ENCODE data around the gene ECE2. TPM values are rescaled to one million over a fixed set of nuclear protein-coding genes. Genes with fewer than 3 reads are reported as not detected.

Gene ECE2
- total RNA-seq, result not detected

- Mint-ChIP-seq H3K36me3 (ENCODE audit: insufficient read depth in 2 of 2) (peaks cover 0 to 5% of the 10 kb centered on the region in 2 donors), H3K27me3 (ENCODE audit: low read depth) (peaks cover 45% of the 10 kb centered on the region), H3K27ac (no peak within 1 kb of the TSS), H3K4me3 (peak within 1 kb of the TSS; percentile 10 to 58), H3K4me1 (ENCODE audit: low read depth) (peaks cover 4% of the 10 kb centered on the region), H3K9me3 (no peaks in the 10 kb centered on the region)
- no peak for ATAC-seq (replicated peaks in 1 of 2)
- DNase-seq, result no peak
Measured at GRCh38 chr3:184275961-184276910, at the start of gene ECE2. ECE2 (plus strand) TSS chr3:184276022; CDS start chr3:184276154, 132 bp downstream.

- Mint-ChIP-seq H3K4me3 (no peak overlapping the region), H3K27me3 (ENCODE audit: low read depth) (peaks cover 59% of the 10 kb centered on the region), H3K9me3 (no peaks in the 10 kb centered on the region), H3K4me1 (ENCODE audit: low read depth) (peaks cover 5% of the 10 kb centered on the region), H3K36me3 (ENCODE audit: insufficient read depth in 2 of 2) (no peaks in the 10 kb centered on the region), H3K27ac (no peak overlapping the region)
- ATAC-seq (replicated peaks in 1 of 2), result peak; percentile 37 to 55
- DNase-seq, result peak; percentile 63 to 66
Measured at GRCh38 chr3:184227481-184227935, 48.3 kb upstream of the ECE2 start.

GRCh38 chr3:184228376-184229137 is 47.3 kb upstream of the ECE2 start:
- Mint-ChIP-seq H3K4me3 (peak overlapping the region; percentile 82 to 88), H3K27ac (no peak overlapping the region), H3K27me3 (ENCODE audit: low read depth) (peaks cover 60% of the 10 kb centered on the region), H3K4me1 (ENCODE audit: low read depth) (peaks cover 5% of the 10 kb centered on the region), H3K9me3 (no peaks in the 10 kb centered on the region), H3K36me3 (ENCODE audit: insufficient read depth in 2 of 2) (no peaks in the 10 kb centered on the region)
- no peak for DNase-seq
- ATAC-seq (replicated peaks in 1 of 2), result no peak

- Mint-ChIP-seq H3K4me1 (ENCODE audit: low read depth) (peaks cover 5% of the 10 kb centered on the region), H3K4me3 (peak within 1 kb of the TSS; percentile 82 to 88), H3K27ac (no peak within 1 kb of the TSS), H3K27me3 (ENCODE audit: low read depth) (peaks cover 60% of the 10 kb centered on the region), H3K36me3 (ENCODE audit: insufficient read depth in 2 of 2) (no peaks in the 10 kb centered on the region), H3K9me3 (no peaks in the 10 kb centered on the region)
- DNase-seq (peak; percentile 77 to 81), ATAC-seq (replicated peaks in 1 of 2) (peak; percentile 91 to 92)
Measured at GRCh38 chr3:184229394-184230080, 46.3 kb upstream of the ECE2 start, which contains the start of gene VWA5B2. VWA5B2 (plus strand) TSS chr3:184229585; CDS start chr3:184230529, 944 bp downstream.

- Mint-ChIP-seq H3K27me3 (ENCODE audit: low read depth) (peaks cover 56% of the 10 kb centered on the region), H3K4me3 (peak overlapping the region; percentile 14 to 29)
Measured at GRCh38 chr3:184230081-184230602, 45.7 kb upstream of the ECE2 start.

GRCh38 chr3:184230603-184231528 is 45.0 kb upstream of the ECE2 start:
- Mint-ChIP-seq H3K27ac (no peak overlapping the region), H3K9me3 (no peaks in the 10 kb centered on the region), H3K4me3 (peak overlapping the region; percentile 49 to 65), H3K36me3 (ENCODE audit: insufficient read depth in 2 of 2) (no peaks in the 10 kb centered on the region), H3K4me1 (ENCODE audit: low read depth) (peaks cover 5% of the 10 kb centered on the region), H3K27me3 (ENCODE audit: low read depth) (peaks cover 50% of the 10 kb centered on the region)
- DNase-seq (no peak), ATAC-seq (replicated peaks in 1 of 2) (no peak)

More at GRCh38 chr3:184230081-184230602, 45.7 kb upstream of the ECE2 start:
- Mint-ChIP-seq H3K9me3 (no peaks in the 10 kb centered on the region), H3K4me1 (ENCODE audit: low read depth) (peaks cover 5% of the 10 kb centered on the region), H3K36me3 (ENCODE audit: insufficient read depth in 2 of 2) (no peaks in the 10 kb centered on the region), H3K27ac (no peak overlapping the region)
- no peak for ATAC-seq (replicated peaks in 1 of 2)
- no peak for DNase-seq

- Mint-ChIP-seq H3K4me1 (ENCODE audit: low read depth) (peaks cover 5% of the 10 kb centered on the region), H3K36me3 (ENCODE audit: insufficient read depth in 2 of 2) (no peaks in the 10 kb centered on the region), H3K27me3 (ENCODE audit: low read depth) (peaks cover 43% of the 10 kb centered on the region), H3K27ac (no peak overlapping the region), H3K4me3 (peak overlapping the region; percentile 49 to 65), H3K9me3 (no peaks in the 10 kb centered on the region)
- ATAC-seq (replicated peaks in 1 of 2), result no peak
- DNase-seq, result no peak
Measured at GRCh38 chr3:184231671-184232070, 44.2 kb upstream of the ECE2 start.

GRCh38 chr3:184233127-184233843 is 42.5 kb upstream of the ECE2 start:
- peaks cover 5% of the 10 kb centered on the region for H3K4me1 Mint-ChIP-seq (ENCODE audit: low read depth)
- peaks cover 30% of the 10 kb centered on the region for H3K27me3 Mint-ChIP-seq (ENCODE audit: low read depth)
- H3K27ac Mint-ChIP-seq, result no peak overlapping the region
- no peaks in the 10 kb centered on the region for H3K36me3 Mint-ChIP-seq (ENCODE audit: insufficient read depth in 2 of 2)
- no peak overlapping the region for H3K4me3 Mint-ChIP-seq
- DNase-seq (no peak), ATAC-seq (replicated peaks in 1 of 2) (no peak)
- no peaks in the 10 kb centered on the region for H3K9me3 Mint-ChIP-seq

- no peak overlapping the region for H3K4me3 Mint-ChIP-seq
- no peaks in the 10 kb centered on the region for H3K36me3 Mint-ChIP-seq (ENCODE audit: insufficient read depth in 2 of 2)
- ATAC-seq (replicated peaks in 1 of 2) (no peak), DNase-seq (no peak)
- H3K4me1 Mint-ChIP-seq (ENCODE audit: low read depth), result no peaks in the 10 kb centered on the region
- peaks cover 21% of the 10 kb centered on the region for H3K27me3 Mint-ChIP-seq (ENCODE audit: low read depth)
- no peak overlapping the region for H3K27ac Mint-ChIP-seq
- no peaks in the 10 kb centered on the region for H3K9me3 Mint-ChIP-seq
Measured at GRCh38 chr3:184234224-184234623, 41.6 kb upstream of the ECE2 start.

- H3K27me3 Mint-ChIP-seq (ENCODE audit: low read depth), result peaks cover 21% of the 10 kb centered on the region
- DNase-seq (no peak), ATAC-seq (replicated peaks in 1 of 2) (no peak)
- H3K4me1 Mint-ChIP-seq (ENCODE audit: low read depth), result peaks cover 2% of the 10 kb centered on the region
- H3K27ac Mint-ChIP-seq, result no peak overlapping the region
- H3K36me3 Mint-ChIP-seq (ENCODE audit: insufficient read depth in 2 of 2), result no peaks in the 10 kb centered on the region
- H3K9me3 Mint-ChIP-seq, result no peaks in the 10 kb centered on the region
- H3K4me3 Mint-ChIP-seq, result no peak overlapping the region
Measured at GRCh38 chr3:184234671-184235380, 41.0 kb upstream of the ECE2 start.

Data from activated T-cell treated with anti-CD3 and anti-CD28 coated beads, Interleukin-2, amount 50 U/mL, for 72 hours (primary cell).